Activated T-helper 9 cell treated with anti-CD3 and anti-CD28 coated beads, Interleukin-2, amount 50 U/mL, for 16 hours (primary cell): Measurements from ENCODE around the gene TRAPPC6A.
A peak's percentile ranks its signal among the peaks of the same experiment; 100 is the strongest.

ENCODE experiments used
- DNase-seq: peaks from one replicate; pipeline ENCODE4 v3.0.0-alpha.2; 2020; ENCODE audit warnings: low read depth

TRAPPC6A gene, protein sequence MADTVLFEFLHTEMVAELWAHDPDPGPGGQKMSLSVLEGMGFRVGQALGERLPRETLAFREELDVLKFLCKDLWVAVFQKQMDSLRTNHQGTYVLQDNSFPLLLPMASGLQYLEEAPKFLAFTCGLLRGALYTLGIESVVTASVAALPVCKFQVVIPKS

DNA sequence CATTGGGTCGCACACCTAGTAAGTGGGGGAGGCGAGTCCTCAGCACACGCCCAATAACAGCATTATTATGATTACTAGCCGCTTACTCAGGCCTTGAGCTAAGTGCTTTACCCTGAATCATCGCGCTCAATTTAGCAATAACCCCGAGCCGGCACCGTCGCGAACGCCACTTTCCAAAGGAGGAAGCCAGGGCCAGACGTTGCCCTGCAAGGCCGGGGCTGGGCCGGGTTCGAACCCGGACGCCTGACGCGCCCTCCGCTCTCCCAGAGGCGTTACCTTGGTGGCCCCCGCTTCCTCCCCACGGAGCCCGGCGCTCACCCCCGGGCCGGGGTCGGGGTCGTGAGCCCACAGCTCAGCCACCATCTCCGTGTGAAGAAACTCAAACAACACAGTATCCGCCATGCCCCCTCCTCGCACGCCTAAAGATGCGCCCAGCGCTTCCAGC, at the start of gene TRAPPC6A:
TRAPPC6A (minus strand) TSS at position 421 of the 445 bp plus-strand sequence; CDS start at position 402, 19 bp downstream.
- DNase-seq, result peak; percentile 27

- DNase-seq, result no peak
Observed at GRCh38 chr19:45224645-45225044, 46.6 kb upstream of the TRAPPC6A start.

DNA sequence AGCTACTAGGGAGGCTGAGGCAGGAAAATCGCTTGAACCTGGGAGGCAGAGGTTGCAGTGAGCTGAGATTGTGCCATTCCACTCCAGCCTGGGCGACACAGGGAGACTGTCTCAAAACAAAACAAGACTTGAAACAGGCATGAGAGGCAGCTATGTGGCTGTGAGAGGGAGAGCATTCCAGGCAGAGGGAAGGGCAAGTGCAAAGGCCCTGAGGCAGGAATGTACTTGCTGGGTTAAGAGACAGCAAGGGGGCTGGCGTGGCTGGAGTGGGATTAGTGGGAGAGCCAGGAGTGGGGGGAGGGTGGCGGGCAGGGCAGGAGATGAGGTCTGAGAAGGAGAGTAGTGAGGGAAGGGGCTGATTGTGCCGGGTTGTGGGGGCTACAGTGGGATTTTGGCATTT, 45.8 kb upstream of the TRAPPC6A start:
- DNase-seq, result no peak

DNA sequence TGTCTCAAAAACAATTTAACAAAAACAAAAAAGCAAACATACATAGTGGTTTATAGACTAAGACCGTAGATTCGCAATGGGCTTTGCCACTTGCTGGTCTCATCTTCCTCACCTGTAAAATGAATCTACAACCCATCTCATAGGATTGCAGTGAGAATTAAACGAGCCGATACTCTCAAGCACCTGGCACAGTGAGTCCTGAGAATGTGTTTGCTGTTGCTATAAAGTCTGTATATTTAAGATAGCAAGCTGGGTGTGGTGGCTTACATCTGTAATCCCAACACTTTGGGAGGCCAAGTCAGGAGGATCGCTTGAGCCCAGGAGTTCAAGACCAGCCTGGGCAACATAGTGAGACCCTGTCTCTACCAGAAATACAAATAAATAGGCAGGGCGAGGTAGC, 44.7 kb upstream of the TRAPPC6A start:
- no peak for DNase-seq

GRCh38 chr19:45218911-45219743, 41.1 kb upstream of the TRAPPC6A start:
- no peak for DNase-seq

DNA sequence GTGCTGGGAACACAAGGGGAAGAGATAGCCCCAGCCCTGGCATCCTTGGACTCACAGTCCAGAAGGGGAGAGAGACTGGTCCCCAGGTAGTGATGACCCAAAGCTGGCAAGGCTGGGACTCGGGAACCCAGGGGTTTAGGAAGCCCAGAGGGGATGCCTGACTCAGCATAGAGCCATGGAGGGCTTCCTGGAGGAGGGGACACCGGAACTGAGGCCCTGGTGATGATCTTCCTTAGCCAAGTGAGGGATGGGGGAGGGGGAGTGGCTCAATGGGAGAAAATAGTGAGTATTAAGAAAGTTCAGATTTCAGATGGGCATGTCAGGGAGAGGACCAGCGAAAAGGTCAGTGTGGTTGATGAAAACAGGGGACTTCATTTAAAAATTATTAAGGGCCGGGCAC, 40.4 kb upstream of the TRAPPC6A start:
- DNase-seq, result no peak

- no peak for DNase-seq
Observed at GRCh38 chr19:45217957-45218334, 39.9 kb upstream of the TRAPPC6A start.

- DNase-seq, result no peak
Observed at GRCh38 chr19:45217193-45217956, 39.3 kb upstream of the TRAPPC6A start.

GRCh38 chr19:45216667-45217066, 38.6 kb upstream of the TRAPPC6A start:
- no peak for DNase-seq

DNA sequence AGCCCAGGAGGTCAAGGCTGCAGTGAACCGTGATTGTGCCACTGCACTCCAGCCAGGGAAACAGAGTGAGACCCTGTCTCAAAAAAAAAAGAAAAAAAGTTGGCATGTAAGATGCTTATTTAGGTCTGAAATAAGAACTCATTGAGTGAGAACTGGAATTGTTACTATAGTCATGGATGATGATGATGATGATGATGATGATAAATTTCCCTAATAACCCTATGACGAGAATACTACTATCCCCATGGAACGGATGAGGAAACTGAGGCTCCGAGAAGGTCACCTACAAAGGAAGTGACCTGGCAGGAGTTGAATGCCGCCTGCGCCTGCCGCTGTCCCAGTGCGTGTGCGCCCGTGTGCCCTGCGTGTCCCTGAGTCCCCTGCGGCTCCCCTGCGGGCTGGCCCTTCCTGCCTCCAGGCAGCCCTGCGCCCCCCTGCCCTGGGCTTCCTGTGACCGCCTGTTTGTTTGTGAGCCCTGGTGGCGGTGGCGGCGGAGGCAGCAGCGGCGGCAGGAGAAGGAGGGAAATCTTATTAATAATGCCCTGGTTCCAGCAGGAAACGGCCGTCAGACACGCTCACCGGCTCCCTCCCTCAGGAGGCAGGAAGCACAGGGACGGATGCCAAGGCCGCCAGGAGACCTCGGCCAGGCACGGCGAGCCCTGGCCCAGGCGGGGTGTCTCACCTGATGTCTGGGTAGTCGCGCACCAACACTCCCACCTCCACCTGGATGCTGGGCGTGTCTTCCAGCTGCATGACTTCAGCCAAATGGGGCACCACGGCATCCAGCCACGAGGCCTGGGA, 37.6 kb upstream of the TRAPPC6A start:
- no peak for DNase-seq

- no peak for DNase-seq
Observed at GRCh38 chr19:45213031-45213430, 35.0 kb upstream of the TRAPPC6A start.

DNA sequence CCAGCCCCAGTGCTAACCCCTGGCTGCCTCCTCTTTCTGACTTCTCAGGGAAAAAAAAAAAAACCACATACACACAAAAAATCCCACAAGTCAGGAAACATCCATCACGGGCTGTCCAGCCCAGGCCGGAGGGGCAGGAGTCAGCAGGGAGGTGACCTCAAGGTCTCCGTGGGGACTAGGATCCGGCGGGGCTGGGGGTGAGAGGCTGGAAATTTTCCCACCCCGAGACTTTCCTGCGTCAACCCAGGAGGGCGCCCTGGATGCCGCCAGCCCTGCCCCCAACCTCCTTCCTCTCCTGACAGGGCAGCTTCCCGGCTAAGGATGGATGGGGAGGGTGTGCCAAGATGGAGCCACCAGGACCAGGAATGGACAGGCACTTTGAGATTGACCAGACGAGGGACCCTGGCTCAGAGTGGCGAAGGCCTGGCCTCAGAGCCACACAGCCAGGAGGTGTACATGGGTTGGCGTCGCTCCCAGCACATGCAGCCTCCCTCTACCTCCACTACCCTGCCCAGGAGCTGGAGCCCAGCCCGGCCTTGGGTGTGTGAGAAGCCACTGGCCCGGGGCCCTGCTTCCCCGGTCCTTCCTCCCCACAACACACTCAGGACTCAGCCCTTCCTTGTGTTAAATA, 33.8 kb upstream of the TRAPPC6A start:
- DNase-seq, result no peak

GRCh38 chr19:45206328-45206727, 28.3 kb upstream of the TRAPPC6A start:
- DNase-seq, result no peak

- DNase-seq, result no peak
Observed at GRCh38 chr19:45205810-45206209, 27.8 kb upstream of the TRAPPC6A start.

GRCh38 chr19:45202637-45203036, 24.6 kb upstream of the TRAPPC6A start:
- no peak for DNase-seq

GRCh38 chr19:45200568-45200967, 22.5 kb upstream of the TRAPPC6A start:
- DNase-seq, result no peak

DNA sequence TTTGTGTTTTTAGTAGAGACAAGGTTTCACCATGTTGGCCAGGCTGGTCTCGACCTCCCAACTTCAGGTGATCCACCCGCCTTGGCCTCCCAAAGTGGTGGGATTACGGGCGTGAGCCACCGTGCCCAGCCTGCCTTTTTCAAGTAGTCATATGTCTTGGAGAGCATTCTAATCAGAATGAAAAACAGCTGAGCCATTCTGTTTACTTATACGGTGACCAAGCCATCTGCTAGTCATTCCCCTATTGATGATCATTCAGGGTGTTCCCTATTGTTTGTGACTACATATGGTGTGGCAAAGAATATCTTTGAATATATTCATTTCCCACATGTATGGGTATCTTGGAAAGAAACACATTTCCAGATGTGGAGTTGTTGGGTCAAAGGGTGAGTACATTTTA, 17.7 kb upstream of the TRAPPC6A start:
- DNase-seq, result no peak

DNA sequence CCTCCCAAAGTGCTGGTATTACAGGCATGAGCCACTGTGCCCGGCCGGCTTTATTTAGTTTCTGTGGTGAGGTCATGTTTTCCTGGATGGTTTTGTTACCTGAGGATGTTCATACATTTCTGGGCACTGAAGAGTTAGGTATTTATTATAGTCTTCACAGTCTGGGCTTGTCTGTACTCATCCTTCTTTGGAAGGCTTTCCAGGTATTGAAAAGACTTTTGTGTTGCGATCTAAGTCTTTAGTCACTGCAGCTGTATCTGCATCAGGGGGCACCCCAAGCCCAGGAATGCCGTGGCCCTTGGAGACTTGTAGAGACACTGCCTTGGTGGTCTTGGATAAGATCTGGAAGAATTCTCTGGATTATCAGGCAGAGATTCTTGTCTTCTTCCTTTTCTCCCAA, 13.3 kb upstream of the TRAPPC6A start:
- DNase-seq, result no peak

DNA sequence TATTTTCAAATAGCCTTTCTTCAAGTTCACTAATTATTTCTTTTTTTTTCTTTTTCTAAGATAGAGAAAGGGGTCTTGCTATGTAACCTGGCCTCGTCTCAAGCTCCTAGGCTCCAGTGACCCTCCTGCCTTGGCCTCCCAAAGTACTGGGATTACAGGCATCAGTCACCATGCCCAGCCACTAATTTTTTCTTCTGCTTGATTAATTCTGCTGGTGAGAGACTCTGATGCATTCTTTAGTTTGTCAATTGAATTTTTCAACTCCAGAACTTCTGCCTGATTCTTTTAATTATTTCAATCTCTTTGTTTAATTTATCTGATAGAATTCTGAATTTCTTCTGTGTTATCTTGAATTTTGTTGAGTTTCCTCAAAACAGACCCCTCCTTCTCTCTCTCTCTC, 11.9 kb upstream of the TRAPPC6A start:
- DNase-seq, result no peak

- no peak for DNase-seq
Observed at GRCh38 chr19:45187421-45188100, 9.5 kb upstream of the TRAPPC6A start.
